ENCODE data around the gene CYP2S1.

GRCh38 chr19:41241859-41242258 is 48.8 kb downstream of the CYP2S1 start:
- TF ChIP-seq CTCF (IDR thresholded peaks at IDR 0.05): no peak
- TF ChIP-seq POLR2A (IDR thresholded peaks at IDR 0.05): no peak
- TF ChIP-seq POLR2AphosphoS5 (IDR thresholded peaks at IDR 0.05): no peak

Data from prostate gland (tissue), 2 donors.